HG02852 (cell line): ENCODE results near the gene RNF207.
"Not testable (repeated sequence)": the region's sequence is repeated elsewhere in the genome, so short reads cannot be mapped to it uniquely, and the experiment has no call there.

Experiments
- ATAC-seq: cut with Tn5 transposase; IDR thresholded peaks from one replicate; pipeline ENCODE4 v1.9.1; 2021; ENCODE audit warnings: mild to moderate bottlenecking, moderate library complexity; ENCODE audit not compliant: unreplicated experiment

The RNF207 gene

DNA sequence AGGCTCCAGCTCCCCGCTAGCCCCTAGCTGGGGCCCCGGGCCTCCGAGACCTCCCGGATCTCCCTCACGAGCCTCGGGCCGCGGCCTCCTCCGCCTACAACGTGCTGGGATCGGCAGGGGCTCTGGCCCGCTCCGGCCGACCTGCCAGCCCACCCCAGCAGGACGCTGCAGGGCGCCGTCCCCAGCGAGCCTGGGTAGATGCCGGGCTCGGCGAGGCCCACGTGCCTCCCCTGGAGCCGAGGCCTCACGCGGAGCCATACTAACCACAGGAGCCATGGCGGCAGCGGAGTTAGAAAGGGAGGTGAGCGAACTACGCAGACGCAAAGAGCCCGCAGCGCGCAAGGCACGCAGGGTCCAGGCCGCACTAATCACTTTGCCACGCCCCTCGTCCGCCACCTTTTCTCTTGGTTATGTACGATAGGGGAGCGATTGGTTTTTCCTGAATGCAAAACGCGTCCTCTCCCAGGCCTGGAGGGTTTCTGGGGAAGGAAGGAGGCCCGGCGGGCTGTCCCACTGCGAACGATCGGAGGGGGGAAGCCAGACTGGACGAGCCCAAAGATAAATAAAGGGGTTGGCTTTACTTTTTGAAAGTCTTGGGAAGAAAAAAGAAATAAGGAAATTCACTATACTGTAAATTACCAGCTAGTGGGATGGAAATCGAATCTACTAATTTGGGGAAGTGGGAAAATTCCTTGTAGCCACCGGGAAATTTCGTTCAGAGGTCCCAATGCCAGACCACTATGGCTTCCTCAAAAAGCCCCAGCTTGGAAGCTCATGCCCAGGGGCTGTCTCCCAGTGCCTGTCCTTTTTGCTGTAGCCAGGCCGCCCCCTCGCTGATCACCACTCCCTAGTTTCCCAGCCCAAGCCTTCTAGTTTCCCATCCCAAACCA, 6.4 kb upstream of the RNF207 start, which contains the start of gene RPL22:
Gene RPL22, minus strand, starts transcription at position 298 of the 890 bp plus-strand sequence. Its CDS starts 22 bp downstream, at position 276.
- ATAC-seq: peak; percentile 96

DNA sequence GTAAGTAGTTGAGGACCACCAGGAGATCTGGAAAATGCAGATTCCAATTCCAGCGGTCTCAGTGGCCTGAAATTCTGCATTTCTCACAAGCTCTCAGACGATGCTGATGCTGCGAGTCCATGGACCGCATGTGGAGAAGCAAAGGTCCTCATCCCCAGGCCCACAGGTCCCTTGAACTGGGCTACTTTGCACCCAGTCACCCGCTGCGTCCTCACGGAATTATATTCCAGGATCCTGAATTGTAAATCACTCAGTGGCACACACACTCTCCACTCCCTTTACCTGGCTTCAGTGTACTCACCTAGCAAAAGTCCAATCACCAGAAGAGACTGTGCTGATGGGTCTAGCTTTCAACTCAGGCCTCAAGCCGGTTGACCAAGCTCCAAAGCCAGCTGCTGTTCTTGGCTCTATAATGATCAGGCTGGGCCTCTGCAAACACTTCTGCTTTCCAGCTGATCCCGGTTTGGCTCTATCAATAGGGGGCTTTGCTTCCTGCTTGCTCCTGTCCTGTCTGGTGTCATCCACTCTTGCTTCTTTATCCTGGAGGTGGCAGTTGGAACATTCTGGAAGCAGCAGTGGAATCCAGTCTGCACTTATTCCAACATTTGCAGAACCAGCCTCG, 5.6 kb upstream of the RNF207 start:
- no peak for ATAC-seq

DNA sequence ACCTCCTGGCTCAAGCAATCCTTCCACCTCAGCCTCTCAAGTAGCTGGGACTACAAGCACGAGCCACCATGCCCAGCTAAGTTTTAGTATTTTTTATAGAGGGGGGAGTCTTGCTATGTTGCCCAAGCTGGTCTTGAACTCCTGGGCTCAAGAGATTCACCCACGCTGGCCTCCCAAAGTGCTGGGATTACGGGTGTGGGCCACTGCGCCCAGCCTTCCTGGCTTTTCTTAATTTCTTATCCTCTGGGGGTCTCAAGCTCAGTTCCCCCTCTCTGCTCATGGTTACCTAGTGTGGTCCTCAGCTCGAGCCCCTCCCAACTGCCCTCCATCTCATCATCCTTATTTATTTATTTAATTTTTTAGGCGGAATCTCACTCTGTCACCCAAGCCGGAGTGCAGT, 3.7 kb upstream of the RNF207 start:
- ATAC-seq: no peak

DNA sequence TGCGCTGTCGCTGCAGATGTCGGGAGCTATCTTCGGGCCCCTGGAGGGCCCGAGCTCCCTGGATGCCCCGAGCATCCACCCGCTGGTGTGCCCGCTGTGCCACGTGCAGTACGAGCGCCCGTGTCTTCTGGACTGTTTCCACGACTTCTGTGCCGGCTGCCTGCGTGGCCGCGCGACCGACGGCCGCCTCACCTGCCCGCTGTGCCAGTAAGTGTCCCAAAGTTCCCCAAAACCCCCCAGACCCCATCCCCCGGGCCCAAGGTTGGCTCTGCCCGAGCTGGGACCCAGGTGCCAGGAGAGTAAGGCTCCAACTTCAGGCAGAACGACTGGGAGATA, 569 bp downstream of the RNF207 start:
- no peak for ATAC-seq

DNA sequence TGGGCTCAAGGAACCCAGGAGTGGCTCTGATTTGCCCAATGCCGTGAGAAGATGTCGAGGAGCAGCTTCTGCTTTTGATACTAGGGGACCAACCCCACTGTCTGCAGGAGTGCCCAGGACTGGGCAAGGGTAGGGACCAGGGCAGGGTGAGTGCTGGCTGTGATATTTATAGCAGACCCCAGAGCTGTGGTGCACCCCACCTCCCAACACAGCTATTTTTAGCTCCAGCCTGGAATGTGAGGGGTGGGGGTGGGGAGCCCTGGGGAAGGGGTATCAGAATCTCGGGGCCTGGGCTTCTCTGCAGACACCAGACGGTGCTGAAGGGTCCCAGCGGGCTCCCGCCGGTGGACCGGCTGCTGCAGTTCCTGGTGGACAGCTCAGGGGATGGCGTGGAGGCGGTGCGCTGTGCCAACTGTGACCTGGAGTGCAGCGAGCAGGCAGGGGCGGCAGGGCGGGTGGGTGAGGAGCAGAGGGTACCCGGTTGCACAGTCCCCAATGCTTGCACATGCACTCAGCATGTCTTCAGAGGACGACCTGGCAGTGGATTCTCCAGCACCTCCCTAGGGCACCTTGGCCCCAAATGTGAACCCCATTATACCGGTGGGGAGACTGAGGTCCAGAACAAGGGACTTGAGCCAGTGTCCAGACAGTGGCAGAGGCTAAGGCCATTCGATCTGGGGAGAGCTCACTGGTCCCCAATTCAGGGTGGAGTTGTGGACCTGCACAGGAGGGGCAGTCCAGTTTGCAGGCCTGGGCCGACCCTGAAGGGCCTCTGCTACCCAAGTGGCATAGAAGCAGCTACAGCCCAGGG, 1.4 kb downstream of the RNF207 start:
- ATAC-seq: no peak

DNA sequence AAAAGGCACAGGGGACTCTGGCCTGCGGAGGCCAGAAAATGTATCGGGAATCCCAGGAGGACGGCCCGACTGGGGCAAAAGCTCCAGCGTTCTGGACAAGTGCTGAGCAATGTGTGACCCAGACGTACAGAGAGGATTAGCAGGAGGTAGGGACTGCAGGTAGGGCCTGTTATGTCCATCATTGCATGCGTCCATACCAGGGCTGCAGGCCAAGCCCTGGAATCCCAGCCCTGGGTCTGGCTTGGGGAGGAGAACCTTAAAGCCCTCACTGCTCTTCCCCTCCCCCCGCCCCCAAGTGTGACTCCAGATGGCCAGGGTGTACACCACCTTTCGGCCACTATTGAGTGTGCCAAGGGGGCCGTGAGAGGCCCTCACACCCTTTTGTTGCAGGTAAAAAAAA, 2.0 kb downstream of the RNF207 start:
- no peak for ATAC-seq

DNA sequence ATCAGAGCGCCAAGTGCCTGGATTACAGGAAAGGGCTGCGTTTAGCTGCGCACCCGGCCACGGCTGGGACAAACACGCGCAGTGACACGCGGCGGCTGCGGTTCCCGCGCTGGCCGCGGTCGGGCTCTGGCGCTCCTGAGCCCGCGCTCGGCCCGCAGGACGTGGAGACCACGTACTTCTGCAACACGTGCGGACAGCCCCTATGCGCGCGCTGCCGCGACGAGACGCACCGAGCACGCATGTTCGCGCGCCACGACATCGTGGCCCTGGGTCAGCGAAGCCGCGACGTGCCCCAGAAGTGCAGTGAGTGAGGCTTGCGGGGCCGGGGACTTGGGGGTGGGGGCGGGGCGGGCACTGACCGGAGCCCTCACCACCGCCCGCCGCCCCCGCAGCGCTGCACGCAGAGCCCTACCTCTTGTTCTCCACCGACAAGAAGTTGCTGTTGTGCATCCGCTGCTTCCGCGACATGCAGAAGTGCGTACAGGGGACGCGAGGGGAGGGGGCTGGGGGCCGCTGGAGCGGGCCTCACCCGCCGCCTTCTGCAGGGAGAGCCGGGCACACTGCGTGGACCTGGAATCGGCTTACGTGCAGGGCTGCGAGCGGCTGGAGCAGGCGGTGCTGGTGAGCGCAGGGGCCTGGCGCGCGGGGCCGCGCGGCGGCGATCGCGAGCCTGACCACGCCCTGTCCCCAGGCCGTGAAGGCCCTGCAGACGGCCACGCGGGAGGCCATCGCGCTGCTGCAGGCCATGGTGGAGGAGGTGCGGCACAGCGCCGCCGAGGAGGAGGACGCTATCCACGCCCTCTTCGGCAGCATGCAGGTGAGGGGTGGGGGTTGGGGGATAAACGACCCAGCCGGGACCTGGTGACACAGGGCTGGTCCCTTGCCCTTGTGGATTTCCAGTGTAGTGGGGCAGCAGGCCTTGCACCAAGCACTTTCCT, 3.1 kb downstream of the RNF207 start:
- ATAC-seq: no peak

DNA sequence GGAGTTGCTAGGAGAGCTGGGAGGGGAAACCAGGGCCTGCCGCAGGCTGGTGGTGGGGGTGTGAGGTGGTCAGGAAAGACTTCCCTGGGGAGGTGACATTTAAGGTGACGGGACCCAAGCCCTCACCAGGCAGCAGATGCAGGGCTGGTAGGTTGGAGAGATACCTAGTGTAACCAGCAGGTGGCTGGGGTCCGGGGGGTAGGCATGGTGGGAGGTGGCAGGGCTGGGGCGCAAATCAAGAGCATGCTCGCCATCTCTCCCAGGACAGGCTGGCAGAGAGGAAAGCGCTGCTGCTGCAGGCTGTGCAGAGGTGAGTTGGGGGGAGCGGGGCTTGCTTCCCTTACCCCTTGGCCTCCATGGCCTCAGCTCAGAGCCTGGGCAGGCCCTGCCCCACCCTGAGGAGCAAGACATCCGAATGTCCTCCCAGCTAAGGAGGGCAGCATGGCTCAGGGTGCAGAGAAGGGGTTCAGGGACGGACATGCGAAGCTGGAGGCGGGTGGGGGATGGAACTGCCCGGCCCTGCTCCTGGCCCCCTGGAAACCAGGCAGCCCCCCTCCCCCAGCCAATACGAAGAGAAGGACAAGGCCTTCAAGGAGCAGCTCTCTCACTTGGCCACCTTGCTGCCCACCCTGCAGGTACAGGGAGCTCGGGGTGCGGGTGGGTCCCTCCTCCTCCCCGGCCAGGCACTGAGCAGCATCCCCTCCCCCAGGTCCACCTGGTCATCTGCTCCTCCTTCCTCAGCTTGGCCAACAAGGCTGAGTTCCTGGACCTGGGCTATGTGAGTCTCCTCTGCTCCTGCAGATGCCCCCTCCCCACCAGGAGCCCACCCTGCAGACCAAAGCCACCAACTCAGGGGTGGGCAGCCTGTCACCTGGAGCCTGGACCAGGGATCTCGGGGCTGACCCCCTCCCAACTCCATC, 4.0 kb downstream of the RNF207 start:
- no peak for ATAC-seq

DNA sequence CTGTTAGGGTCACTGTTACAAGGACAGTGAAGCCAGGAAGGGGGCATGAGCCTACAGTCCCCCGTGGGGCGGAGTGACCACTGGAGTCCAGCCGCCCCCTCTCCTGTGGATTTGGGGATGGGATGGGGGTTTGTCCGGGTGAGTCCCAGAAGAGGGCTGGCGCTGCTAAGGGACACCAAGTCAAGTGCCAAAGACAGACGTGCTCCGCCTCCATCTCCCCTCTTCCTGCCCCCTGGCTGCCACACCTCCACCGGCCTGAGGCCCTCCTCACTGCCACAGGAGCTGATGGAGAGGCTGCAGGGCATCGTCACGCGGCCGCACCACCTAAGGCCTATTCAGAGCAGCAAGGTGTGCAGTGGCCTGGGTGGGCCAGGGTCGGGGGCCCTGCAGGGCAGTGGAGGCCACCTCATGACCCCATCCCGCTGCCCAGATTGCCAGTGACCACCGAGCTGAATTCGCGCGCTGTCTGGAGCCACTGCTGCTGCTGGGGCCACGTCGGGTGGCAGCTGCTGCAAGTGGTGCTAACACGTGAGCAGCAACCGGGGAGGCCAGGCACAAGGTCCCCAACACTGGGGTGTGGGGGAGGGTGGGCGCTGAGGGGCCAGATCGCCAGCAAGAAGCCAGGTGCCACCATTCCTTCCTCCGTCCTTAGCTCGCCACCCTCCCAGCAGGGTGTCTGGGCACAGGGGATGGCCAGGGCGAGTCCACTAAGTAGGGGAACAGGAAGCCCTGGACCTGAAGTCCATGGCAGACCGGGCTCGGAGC, 4.9 kb downstream of the RNF207 start:
- no peak for ATAC-seq

DNA sequence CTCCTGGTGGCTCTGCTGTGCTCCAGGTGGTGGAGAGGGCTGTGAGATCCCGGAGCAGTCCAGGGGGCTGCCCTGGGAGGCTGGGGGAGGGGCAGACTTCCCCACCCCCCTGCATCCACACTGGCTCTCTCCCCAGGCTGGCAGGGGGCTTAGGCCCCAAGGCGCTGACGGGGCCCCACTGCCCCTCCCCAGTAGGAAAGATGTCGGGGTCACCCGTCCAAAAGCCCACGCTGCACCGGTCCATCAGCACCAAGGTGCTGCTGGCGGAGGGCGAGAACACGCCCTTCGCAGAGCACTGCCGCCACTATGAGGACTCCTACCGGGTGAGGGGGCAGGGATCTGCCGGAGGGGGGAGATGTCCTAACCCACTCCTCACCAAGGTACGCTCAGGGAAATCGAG, 5.8 kb downstream of the RNF207 start:
- no peak for ATAC-seq

DNA sequence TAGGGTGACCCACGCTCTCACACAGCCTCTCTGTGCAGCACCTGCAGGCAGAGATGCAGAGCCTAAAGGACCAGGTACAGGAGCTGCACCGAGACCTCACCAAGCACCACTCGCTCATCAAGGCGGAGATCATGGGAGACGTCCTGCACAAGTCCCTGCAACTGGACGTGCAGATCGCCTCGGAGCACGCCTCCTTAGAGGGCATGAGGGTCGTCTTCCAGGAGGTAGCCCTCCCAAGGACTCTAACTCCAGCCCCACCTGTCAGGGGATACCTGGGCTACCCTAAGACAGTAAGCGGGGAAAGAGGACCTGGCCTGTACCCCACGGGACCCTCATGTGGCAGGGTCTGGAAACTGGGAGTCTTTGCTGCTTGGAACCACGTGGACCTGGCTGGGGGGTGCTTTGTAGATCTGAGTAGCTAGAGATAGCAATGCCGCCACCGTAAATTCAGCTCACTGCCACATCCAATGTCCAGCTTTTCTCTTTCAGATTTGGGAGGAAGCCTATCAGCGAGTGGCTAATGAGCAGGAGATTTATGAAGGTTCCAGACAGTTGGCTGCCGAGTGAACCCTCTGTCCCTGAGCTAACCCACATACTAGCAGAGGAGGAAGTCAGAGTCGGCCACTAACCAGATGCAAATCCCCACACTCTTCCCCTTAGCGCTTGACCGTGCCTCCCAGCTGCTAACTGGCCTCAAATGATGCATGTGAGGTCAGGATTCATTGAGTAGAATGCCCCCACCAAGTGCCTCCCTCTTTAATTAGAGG, 6.5 kb downstream of the RNF207 start:
- no peak for ATAC-seq

DNA sequence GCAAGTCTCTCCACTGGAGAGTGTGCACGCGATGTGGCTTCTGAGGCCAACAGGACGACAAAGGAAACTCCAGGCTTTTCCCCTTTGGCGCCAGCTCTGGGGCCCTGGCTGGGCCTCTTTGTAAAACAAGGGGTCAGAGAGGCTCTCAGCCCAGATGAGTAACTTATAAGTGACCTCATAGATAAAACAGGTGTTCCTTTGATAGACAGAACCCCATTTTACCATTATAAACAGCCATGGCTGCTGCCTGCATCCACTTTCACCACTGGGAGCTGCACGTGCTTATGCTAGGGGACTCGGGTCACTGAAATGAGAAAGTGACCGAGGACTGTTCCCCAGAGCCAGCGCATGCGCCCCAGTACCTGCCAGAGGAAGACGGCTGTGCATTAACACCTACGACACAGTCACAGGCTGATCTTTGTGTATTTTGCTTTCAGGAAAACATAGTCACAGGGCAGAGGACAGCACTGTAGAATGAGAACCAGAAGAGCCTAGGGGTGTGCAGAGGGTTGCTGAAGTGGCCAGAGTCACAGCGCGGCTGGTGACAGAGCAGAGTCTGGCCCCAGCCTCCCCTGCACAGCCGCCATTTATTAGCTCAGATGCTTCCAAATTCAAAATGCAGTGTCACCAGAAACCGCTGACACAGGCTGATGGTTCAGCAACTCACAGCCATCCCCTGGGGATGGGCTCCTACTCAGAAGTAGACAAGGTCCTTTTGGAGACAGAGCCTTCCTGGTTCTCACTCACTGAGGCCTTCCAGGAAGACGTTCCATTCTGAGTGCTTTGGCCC, 12.7 kb downstream of the RNF207 start:
- no peak for ATAC-seq

DNA sequence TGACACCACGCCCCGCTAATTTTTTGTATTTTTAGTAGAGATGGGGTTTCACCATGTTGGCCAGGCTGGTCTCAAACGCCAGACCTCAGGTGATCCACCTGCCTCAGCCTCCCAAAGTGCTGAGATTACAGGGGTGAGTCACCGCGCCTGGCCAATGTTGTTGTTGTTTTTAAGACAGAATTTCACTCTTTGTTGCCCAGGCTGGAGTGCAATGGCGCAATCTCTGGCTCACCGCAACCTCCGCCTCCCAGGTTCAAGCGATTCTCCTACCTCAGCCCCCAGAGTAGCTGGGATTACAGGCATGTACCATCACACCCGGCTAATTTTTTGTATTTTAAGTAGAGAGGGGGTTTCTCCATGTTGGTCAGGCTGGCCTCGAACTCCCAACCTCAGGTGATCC, 13.7 kb downstream of the RNF207 start:
- ATAC-seq: not testable (repeated sequence)

DNA sequence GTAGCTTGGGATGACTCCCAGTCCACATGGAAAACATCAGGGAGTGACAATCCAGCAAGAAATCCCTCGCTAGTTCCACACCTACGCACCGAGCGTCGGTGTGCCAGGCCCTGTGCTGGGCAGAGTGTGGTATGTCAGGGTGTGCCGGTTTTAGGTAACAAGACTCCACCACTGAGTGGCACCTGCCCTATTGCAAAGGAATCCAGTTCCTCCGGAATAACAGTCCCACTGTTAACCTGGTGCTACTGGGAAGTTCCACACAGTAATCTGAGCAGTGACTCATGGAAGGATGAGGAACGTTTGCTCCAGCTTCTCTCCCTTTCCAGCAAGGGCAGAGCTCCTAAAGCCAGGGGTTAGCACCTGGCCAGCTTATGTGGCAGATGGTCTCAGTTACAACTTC, 14.3 kb downstream of the RNF207 start:
- ATAC-seq: no peak

DNA sequence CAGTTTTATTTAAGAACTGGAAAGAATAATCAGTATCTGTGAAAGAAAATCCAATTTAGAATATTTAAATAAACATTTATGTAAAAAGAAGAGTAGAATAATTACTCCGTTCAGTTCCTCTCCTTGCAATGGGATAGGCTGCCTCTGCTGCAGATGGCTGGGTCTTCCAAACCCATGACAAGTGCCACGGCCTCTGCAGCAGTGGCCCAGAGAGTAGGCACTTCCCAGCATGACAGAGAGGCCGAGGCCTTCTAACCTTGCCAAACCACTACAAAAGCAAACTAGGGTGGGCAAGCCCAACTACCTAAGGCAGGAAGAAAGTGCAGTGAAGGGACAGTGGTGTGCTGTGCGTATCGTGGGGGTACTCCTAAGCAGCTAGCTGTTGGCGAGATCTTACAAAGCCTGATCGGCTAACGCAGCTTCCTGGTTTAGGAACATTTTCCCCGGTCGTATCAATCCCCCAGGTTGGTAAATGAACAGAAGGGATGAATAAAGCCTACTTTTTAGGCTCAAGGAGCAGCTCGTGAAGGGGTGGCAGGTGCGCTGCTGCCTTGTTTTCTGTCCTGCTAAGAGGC, 15.4 kb downstream of the RNF207 start:
- no peak for ATAC-seq

DNA sequence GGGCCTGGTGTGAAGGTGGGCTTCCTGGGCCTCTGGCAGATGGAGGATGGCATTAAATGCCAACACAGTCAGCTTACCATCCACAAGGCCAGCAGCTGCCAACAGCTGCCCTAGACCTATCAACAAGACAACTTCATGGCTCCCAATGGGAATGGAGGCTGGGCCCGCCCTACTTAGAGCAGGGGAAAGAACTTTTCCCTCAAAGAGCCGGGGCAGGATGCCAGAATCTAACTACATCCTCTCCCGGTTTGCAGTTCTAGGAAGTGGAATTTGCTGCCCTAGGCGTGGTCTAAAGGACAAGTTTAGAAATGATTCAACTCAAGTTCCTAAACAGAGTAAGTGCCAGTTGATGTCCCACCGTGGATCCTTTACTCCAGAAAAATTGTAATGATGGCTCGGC, 16.7 kb downstream of the RNF207 start:
- no peak for ATAC-seq

DNA sequence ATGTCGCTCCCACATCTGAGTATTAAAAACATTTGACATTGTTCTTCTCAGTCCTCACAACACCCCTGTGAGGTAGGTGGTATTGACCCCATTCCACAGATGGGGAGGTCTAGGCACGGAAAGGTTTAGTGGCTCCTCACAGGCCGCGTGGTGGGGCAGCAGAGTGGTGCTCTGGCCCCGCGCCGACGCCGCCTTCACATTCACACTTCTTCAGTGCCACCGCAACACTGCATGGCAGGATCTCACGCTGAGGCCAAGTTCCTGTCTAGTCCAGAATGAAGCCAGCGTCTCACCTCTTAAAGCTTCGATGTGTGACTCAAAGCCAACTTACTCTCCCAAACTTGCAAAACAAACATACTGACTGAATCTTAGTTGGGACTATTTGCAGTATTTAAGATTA, 17.7 kb downstream of the RNF207 start:
- ATAC-seq: no peak
